CD1c-positive myeloid dendritic cell (primary cell): ENCODE measurements around the gene RRM2.

ENCODE experiments used
- DNase-seq: peaks from one replicate; pipeline ENCODE4 v3.0.0-alpha.2; 2016; ENCODE audit errors: extremely low spot score

RRM2 gene

GRCh38 chr2:10171006-10171800 lies 48.7 kb downstream of the RRM2 start:
- no peak for DNase-seq

GRCh38 chr2:10172033-10172871 lies 49.7 kb downstream of the RRM2 start:
- DNase-seq, result no peak

- DNase-seq, result no peak
These were observed 50.9 kb downstream of the RRM2 start for GRCh38 chr2:10173258-10174005.

- no peak for DNase-seq
These were observed 51.6 kb downstream of the RRM2 start for GRCh38 chr2:10174173-10174572.

GRCh38 chr2:10175441-10175840 lies 52.9 kb downstream of the RRM2 start:
- DNase-seq, result no peak

- DNase-seq, result no peak
These were observed 56.2 kb downstream of the RRM2 start for GRCh38 chr2:10178751-10179150.

- DNase-seq, result no peak
These were observed 56.9 kb downstream of the RRM2 start for GRCh38 chr2:10179422-10179821.

- DNase-seq, result no peak
These were observed 57.7 kb downstream of the RRM2 start for GRCh38 chr2:10180229-10180628.
